Smooth muscle cell (in vitro differentiated cells): ENCODE results near the gene ZNF827. TPM values are rescaled to one million over a fixed set of nuclear protein-coding genes. Genes with fewer than 3 reads are reported as not detected.

Experiments used
- DNase-seq: peaks from one replicate; lab custom pipeline; 2025; ENCODE audit not compliant: unreplicated experiment; lab: John Stamatoyannopoulos, UW
- H2AFZ ChIP-seq: fragments of 200-600 bp; sonication (generic); 2 replicates; pipeline ENCODE4 v1.6.0; 2016; ENCODE audit warnings: antibody characterized with exemption, low read depth, mild to moderate bottlenecking
- H3F3A ChIP-seq: fragments of 200-600 bp; sonication (generic); 2 replicates; pipeline ENCODE4 v1.6.0; 2017; ENCODE audit warnings: antibody characterized with exemption, low read depth
- H3K27ac ChIP-seq: fragments of 200-600 bp; sonication (generic); 2 replicates; pipeline ENCODE4 v1.5.1; 2016; ENCODE audit warnings: low read depth, mild to moderate bottlenecking
- H3K27me3 ChIP-seq: fragments of 200-600 bp; sonication (generic); 2 replicates; pipeline ENCODE4 v1.6.1; 2016; ENCODE audit warnings: low read depth, mild to moderate bottlenecking
- H3K36me3 ChIP-seq: fragments of 200-600 bp; sonication (generic); 2 replicates; pipeline ENCODE4 v1.5.1; 2016; ENCODE audit warnings: low read depth
- H3K4me1 ChIP-seq: fragments of 200-600 bp; sonication (generic); 2 replicates; pipeline ENCODE4 v1.5.1; 2016; ENCODE audit warnings: low read depth
- H3K4me2 ChIP-seq: fragments of 200-600 bp; sonication (generic); 2 replicates; pipeline ENCODE4 v1.6.0; 2016; ENCODE audit warnings: mild to moderate bottlenecking
- H3K4me3 ChIP-seq: fragments of 200-600 bp; sonication (generic); 2 replicates; pipeline ENCODE4 v1.5.1; 2016; ENCODE audit warnings: mild to moderate bottlenecking
- H3K79me2 ChIP-seq: fragments of 200-600 bp; sonication (generic); 2 replicates; pipeline ENCODE4 v1.6.0; 2016; ENCODE audit warnings: low read depth, mild to moderate bottlenecking
- H3K9ac ChIP-seq: fragments of 200-600 bp; sonication (generic); 2 replicates; pipeline ENCODE4 v1.6.0; 2016; ENCODE audit warnings: low read depth
- H3K9me3 ChIP-seq: fragments of 200-600 bp; sonication (generic); replicated peaks from 2 replicates; pipeline ENCODE4 v1.5.1; 2016; ENCODE audit warnings: low read depth
- H4K20me1 ChIP-seq: fragments of 200-600 bp; sonication (generic); 2 replicates; pipeline ENCODE4 v1.6.0; 2016; ENCODE audit warnings: low read depth
- WGBS: methylation state at CpG from one replicate; pipeline ENCODE4 v1.1.7; 2016; ENCODE audit warnings: low lambda C conversion rate; 5-methylcytosine and 5-hydroxymethylcytosine counted together
- polyA plus RNA-seq: library from polyadenylated mRNA; unstranded; fragments of >200 nt; fragmentation: Nextera tagmentation; extraction: Ambion mirVana; gene quantifications from 2 replicates; pipeline ENCODE4 v1.2.1, GENCODE V29; 2016
- total RNA-seq: library from RNA; depleted of rRNA; stranded (reverse); fragments of >200 nt; gene quantifications from 2 replicates; pipeline ENCODE4 v1.2.3, GENCODE V29; 2014
- TF ChIP-seq, protein P1 (sequence below): fragments of 200-600 bp; sonication (generic); IDR thresholded peaks from 2 replicates; pipeline ENCODE4 v1.5.1; 2017; ENCODE audit warnings: borderline replicate concordance, mild to moderate bottlenecking, antibody characterized with exemption; ENCODE audit not compliant: insufficient read depth, poor library complexity, severe bottlenecking

ZNF827 gene
- total and polyA plus RNA-seq, 2 experiments from 2014 or later: 6.5 to 12.8 TPM

DNA sequence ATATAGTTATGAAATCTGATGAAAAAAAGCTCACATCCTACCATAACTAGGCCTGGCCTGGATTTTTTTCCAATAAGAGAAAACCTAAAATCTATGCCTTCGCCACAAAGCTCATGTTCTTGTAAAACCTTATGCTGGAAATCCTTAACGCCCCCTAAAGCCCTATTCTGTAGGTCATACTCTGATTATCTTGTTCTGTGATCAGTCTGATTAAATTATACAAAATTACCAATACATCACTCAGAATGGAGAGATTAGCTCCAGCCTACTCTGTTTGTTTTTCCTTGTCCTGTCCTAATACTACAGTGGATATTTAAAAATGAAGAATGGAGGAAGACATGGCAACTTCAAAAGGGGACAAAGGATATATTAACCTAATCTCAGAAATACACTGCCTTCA is 7.2 kb downstream of the ZNF827 start:
- Histone ChIP-seq H4K20me1 (peaks cover 65% of the 10 kb centered on the region), H3K9ac (no peak overlapping the region), H3K4me2 (no peak overlapping the region), H3K36me3 (no peaks in the 10 kb centered on the region), H3K27ac (no peak overlapping the region), H3K9me3 (no peaks in the 10 kb centered on the region), H3F3A (no peaks in the 10 kb centered on the region), H2AFZ (no peak overlapping the region), H3K27me3 (no peaks in the 10 kb centered on the region), H3K4me3 (no peak overlapping the region), H3K79me2 (peaks cover 93% of the 10 kb centered on the region), H3K4me1 (peaks cover 5% of the 10 kb centered on the region)
- TF ChIP-seq, protein P1, sequence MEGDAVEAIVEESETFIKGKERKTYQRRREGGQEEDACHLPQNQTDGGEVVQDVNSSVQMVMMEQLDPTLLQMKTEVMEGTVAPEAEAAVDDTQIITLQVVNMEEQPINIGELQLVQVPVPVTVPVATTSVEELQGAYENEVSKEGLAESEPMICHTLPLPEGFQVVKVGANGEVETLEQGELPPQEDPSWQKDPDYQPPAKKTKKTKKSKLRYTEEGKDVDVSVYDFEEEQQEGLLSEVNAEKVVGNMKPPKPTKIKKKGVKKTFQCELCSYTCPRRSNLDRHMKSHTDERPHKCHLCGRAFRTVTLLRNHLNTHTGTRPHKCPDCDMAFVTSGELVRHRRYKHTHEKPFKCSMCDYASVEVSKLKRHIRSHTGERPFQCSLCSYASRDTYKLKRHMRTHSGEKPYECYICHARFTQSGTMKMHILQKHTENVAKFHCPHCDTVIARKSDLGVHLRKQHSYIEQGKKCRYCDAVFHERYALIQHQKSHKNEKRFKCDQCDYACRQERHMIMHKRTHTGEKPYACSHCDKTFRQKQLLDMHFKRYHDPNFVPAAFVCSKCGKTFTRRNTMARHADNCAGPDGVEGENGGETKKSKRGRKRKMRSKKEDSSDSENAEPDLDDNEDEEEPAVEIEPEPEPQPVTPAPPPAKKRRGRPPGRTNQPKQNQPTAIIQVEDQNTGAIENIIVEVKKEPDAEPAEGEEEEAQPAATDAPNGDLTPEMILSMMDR: no peak
- DNase-seq: no peak
- WGBS: 82% methylated on average over 2 of the region's 2 CpGs

GRCh38 chr4:145930592-145930991 is 8.0 kb downstream of the ZNF827 start:
- DNase-seq: no peak
- Histone ChIP-seq H3K27me3 (no peaks in the 10 kb centered on the region), H3K4me1 (peaks cover 5% of the 10 kb centered on the region), H3K4me2 (no peak overlapping the region), H3K9me3 (no peaks in the 10 kb centered on the region), H3K36me3 (no peaks in the 10 kb centered on the region), H4K20me1 (peaks cover 71% of the 10 kb centered on the region), H3K27ac (no peak overlapping the region), H3K9ac (no peak overlapping the region), H2AFZ (no peak overlapping the region), H3F3A (no peaks in the 10 kb centered on the region), H3K4me3 (no peak overlapping the region), H3K79me2 (peaks cover 97% of the 10 kb centered on the region)
- WGBS: 93% methylated on average over 8 of the region's 8 CpGs
- TF ChIP-seq, protein P1: no peak

DNA sequence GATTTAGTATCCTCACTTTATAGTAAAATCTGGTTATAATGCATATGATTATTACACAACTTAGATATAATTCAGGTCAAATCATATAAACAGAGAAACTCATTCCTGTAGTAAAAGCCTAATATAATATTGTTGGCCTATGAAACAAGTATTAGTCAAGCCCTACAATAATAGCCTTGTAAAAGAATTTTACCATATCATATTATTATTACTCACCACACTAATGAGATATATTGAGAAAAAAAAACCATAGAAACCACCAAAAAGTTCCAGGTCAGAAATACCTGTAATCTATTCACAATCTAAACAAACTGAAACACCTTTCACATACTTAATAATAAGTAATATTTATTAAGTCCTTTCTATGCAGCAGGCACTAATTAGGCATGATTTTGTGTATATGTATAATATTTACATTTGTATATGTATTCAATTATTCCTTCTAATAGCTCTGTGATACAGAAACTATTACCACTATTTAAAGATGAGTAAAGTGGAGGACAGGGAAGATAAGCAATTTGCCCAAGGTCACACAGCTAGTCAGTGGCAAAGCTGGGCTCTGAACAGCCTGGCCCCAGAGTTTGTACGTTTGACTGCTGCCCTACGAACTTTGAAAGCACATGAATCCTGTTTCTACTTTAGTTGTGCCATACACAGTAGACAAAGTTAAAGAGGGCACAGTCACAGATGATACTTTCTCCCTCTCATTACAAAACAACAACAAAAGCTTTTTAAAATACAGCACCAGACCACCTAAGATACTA is 9.0 kb downstream of the ZNF827 start:
- TF ChIP-seq, protein P1: no peak
- Histone ChIP-seq H3K36me3 (no peaks in the 10 kb centered on the region), H3K27me3 (no peaks in the 10 kb centered on the region), H3F3A (no peaks in the 10 kb centered on the region), H3K4me3 (no peak overlapping the region), H3K79me2 (peaks cover 97% of the 10 kb centered on the region), H3K9ac (no peak overlapping the region), H3K4me2 (no peak overlapping the region), H2AFZ (no peak overlapping the region), H3K4me1 (no peaks in the 10 kb centered on the region), H3K9me3 (no peaks in the 10 kb centered on the region), H4K20me1 (peaks cover 76% of the 10 kb centered on the region), H3K27ac (no peak overlapping the region)
- WGBS: 73% methylated on average over 2 of the region's 2 CpGs
- no peak for DNase-seq

DNA sequence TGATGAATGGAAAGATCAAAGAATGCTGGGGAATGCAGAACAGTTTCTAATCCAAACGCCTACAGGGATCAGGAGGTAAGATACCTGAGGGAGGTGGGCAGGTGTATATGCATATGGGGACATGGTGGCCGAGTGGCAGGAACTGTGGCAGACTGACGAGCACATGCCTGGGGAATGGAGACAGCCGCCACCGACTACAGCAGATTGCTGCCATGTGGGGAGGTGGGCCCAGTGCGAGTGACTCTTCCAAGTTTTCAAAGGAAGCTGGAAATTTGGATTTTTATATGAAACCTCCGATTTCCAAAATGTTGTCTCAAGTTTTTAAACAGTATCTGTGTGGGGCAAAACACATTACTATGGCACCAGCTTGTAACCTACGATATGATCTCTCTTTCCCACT is 9.9 kb downstream of the ZNF827 start:
- Histone ChIP-seq H3K4me3 (no peak overlapping the region), H4K20me1 (peaks cover 72% of the 10 kb centered on the region), H3K9me3 (no peaks in the 10 kb centered on the region), H3K27me3 (no peaks in the 10 kb centered on the region), H3K4me1 (no peaks in the 10 kb centered on the region), H3K79me2 (peaks cover 96% of the 10 kb centered on the region), H3K36me3 (no peaks in the 10 kb centered on the region), H2AFZ (no peak overlapping the region), H3F3A (no peaks in the 10 kb centered on the region), H3K9ac (no peak overlapping the region), H3K4me2 (no peak overlapping the region), H3K27ac (no peak overlapping the region)
- WGBS: 94% methylated on average over 8 of the region's 8 CpGs
- DNase-seq: no peak
- TF ChIP-seq, protein P1: no peak
